Spleen (tissue), 7 donors: Measurements from ENCODE around the gene NKAIN4.

Experiments
- POLR2A ChIP-seq, 3 donors: fragments of 450-650 bp; IDR thresholded peaks; one replicate each; pipeline ENCODE4 v1.5.1; 2017; ENCODE audit warnings: antibody characterized with exemption in 3 of 3, mild to moderate bottlenecking in 1 of 3
- POLR2AphosphoS5 ChIP-seq, 3 donors: sonication (generic); formaldehyde crosslinking; IDR thresholded peaks; one replicate each; pipeline ENCODE4 v1.5.1; 2017; ENCODE audit warnings: antibody characterized with exemption in 3 of 3
- TF ChIP-seq, protein P1 (sequence below), 11 experiments: fragments of 200-600 bp in 7 of 11; fragments of 450-650 bp in 4 of 11; sonication (generic) in 4 of 11; IDR thresholded peaks in 8 of 11; conservative IDR thresholded peaks in 3 of 11; 1 replicate in 7 of 11; 2 replicates in 4 of 11; pipeline versions ENCODE4 v1.4.0 to v1.8.0; 2016 to 2021; ENCODE audit warnings: antibody characterized with exemption in 11 of 11, inconsistent platforms in 4 of 11, mild to moderate bottlenecking in 1 of 11
- donor health status: DM: no; HTN: no; CAD: no; lungs with moderate emphysema.
- donor health status: DM: no; HTN: no; CAD: no.
- donor health status: DM: no; HTN: no; CAD: no.

DNA sequence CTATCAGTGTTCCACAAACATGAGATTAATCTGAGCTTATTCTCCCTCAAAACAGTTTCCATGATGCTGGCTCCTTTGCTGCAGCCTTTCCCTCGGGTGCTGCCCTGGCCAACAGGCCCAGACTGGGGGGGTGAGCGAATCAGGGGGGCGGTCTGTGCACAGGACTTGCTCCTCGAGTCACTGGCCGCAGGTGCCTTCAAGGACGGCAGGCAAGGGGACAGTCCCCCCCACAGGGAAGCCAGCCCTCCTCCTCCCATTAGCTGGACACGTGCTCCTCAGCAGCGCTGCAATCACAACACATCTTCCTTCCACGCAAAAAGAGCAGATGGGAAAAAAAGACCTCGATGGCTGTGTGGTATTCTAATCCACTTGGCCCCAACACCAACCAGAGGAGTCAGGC lies 48.4 kb downstream of the NKAIN4 start:
- TF ChIP-seq, protein P1, sequence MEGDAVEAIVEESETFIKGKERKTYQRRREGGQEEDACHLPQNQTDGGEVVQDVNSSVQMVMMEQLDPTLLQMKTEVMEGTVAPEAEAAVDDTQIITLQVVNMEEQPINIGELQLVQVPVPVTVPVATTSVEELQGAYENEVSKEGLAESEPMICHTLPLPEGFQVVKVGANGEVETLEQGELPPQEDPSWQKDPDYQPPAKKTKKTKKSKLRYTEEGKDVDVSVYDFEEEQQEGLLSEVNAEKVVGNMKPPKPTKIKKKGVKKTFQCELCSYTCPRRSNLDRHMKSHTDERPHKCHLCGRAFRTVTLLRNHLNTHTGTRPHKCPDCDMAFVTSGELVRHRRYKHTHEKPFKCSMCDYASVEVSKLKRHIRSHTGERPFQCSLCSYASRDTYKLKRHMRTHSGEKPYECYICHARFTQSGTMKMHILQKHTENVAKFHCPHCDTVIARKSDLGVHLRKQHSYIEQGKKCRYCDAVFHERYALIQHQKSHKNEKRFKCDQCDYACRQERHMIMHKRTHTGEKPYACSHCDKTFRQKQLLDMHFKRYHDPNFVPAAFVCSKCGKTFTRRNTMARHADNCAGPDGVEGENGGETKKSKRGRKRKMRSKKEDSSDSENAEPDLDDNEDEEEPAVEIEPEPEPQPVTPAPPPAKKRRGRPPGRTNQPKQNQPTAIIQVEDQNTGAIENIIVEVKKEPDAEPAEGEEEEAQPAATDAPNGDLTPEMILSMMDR (IDR thresholded peaks at IDR 0.05 in 8 of 11, conservative IDR thresholded peaks at IDR 0.05 in 3 of 11) = no peak
- TF ChIP-seq POLR2A (IDR thresholded peaks at IDR 0.05) = no peak
- TF ChIP-seq POLR2AphosphoS5 (IDR thresholded peaks at IDR 0.05) = no peak
